ENCODE measurements around the gene HSF2. TPM values are rescaled to one million over a fixed set of nuclear protein-coding genes. Genes with fewer than 3 reads are reported as not detected.

Gene HSF2
- total RNA-seq, 1 experiment from 2014 or later = 19.8 TPM

- Histone ChIP-seq H3K79me2 (ENCODE audit: insufficient read depth, low read length) (no peaks in the 10 kb centered on the region), H3K4me3 (replicated peaks in 1 of 2; ENCODE audit: low read depth in 1 of 2, low read length in 2 of 2) (no peak overlapping the region), H3K9me2 (ENCODE audit: insufficient read depth) (no peaks in the 10 kb centered on the region), H3K36me3 (ENCODE audit: control insufficient read depth in 1 of 2, insufficient read depth in 2 of 2, low read length in 2 of 2) (no peaks in the 10 kb centered on the region), H3K9ac (ENCODE audit: low read length) (no peak overlapping the region), H3K4me2 (ENCODE audit: low read length) (no peak overlapping the region), H4K20me1 (ENCODE audit: insufficient read depth) (no peaks in the 10 kb centered on the region), H3K27me3 (ENCODE audit: insufficient read depth, low read length) (no peaks in the 10 kb centered on the region), H3K27ac (ENCODE audit: low read depth, low read length) (no peak overlapping the region), H3K9me3 (ENCODE audit: control insufficient read depth in 1 of 2, insufficient read depth in 1 of 2, low read depth in 1 of 2, low read length in 2 of 2) (no peaks in the 10 kb centered on the region), H3K4me1 (ENCODE audit: control insufficient read depth in 1 of 2, insufficient read depth in 2 of 2, low read length in 2 of 2) (no peaks in the 10 kb centered on the region), H2AFZ (ENCODE audit: low read depth, low read length, poor library complexity, severe bottlenecking) (no peak overlapping the region)
- ChIA-PET RAD21 (ENCODE audit: low non-redundant PET in 1 of 2, low total read pairs in 2 of 2, uncharacterized antibody in 2 of 2, unreplicated experiment in 2 of 2) (no interaction called here), CTCF (no interaction called here), POLR2A (no interaction called here)
- ATAC-seq (no peak), DNase-seq (ENCODE audit: low read depth, low spot score) (no peak)
- intact Hi-C loops (cut with micrococcal nuclease) = loop anchor here (10.0 kb wide), 1 partner anchor 512 kb away; no protein-coding TSS in a partner anchor
- BruUV-seq (replicated peaks) = no TSS peak
- TF ChIP-seq TCF7L2 (IDR thresholded peaks at IDR 0.05; ENCODE audit: borderline replicate concordance, extremely low read depth, insufficient read depth, insufficient read length) (no peak), FOSL1 (IDR thresholded peaks at IDR 0.05; ENCODE audit: low read depth) (no peak), SP1 (IDR thresholded peaks at IDR 0.05; ENCODE audit: low read depth) (no peak), YY1 (IDR thresholded peaks at IDR 0.05; ENCODE audit: extremely low read depth, insufficient replicate concordance, low read depth, low read length) (no peak), EGR1 (IDR thresholded peaks at IDR 0.05; ENCODE audit: low read depth) (no peak)
Observed at GRCh38 chr6:122367171-122367570, 32.3 kb upstream of the HSF2 start.

- H3K4me2 ChIP-seq (ENCODE audit: low read length) = no peak overlapping the region
- H3K79me2 ChIP-seq (ENCODE audit: insufficient read depth, low read length) = no peaks in the 10 kb centered on the region
- no peaks in the 10 kb centered on the region for H4K20me1 ChIP-seq (ENCODE audit: insufficient read depth)
- no peaks in the 10 kb centered on the region for H3K9me2 ChIP-seq (ENCODE audit: insufficient read depth)
- H3K9me3 ChIP-seq (ENCODE audit: control insufficient read depth in 1 of 2, insufficient read depth in 1 of 2, low read depth in 1 of 2, low read length in 2 of 2) = no peaks in the 10 kb centered on the region
- no peaks in the 10 kb centered on the region for H3K36me3 ChIP-seq (ENCODE audit: control insufficient read depth in 1 of 2, insufficient read depth in 2 of 2, low read length in 2 of 2)
- H3K4me3 ChIP-seq (replicated peaks in 1 of 2; ENCODE audit: low read depth in 1 of 2, low read length in 2 of 2) = no peak overlapping the region
- no peaks in the 10 kb centered on the region for H3K4me1 ChIP-seq (ENCODE audit: control insufficient read depth in 1 of 2, insufficient read depth in 2 of 2, low read length in 2 of 2)
- ChIA-PET CTCF (no interaction called here), RAD21 (ENCODE audit: low non-redundant PET in 1 of 2, low total read pairs in 2 of 2, uncharacterized antibody in 2 of 2, unreplicated experiment in 2 of 2) (no interaction called here), POLR2A (no interaction called here)
- H3K27me3 ChIP-seq (ENCODE audit: insufficient read depth, low read length) = no peaks in the 10 kb centered on the region
- intact Hi-C loops (cut with micrococcal nuclease) = loop anchor here (10.0 kb wide), 1 partner anchor 515 kb away; no protein-coding TSS in a partner anchor
- no peak overlapping the region for H3K27ac ChIP-seq (ENCODE audit: low read depth, low read length)
- no TSS peak for BruUV-seq (replicated peaks)
- DNase-seq (ENCODE audit: low read depth, low spot score) = no peak
- no peak overlapping the region for H3K9ac ChIP-seq (ENCODE audit: low read length)
- no peak for ATAC-seq
- no peak overlapping the region for H2AFZ ChIP-seq (ENCODE audit: low read depth, low read length, poor library complexity, severe bottlenecking)
- TF ChIP-seq SRF (IDR thresholded peaks at IDR 0.05; ENCODE audit: low read depth) = no peak
- no peak for TF ChIP-seq SP1 (IDR thresholded peaks at IDR 0.05; ENCODE audit: low read depth)
- TF ChIP-seq FOSL1 (IDR thresholded peaks at IDR 0.05; ENCODE audit: low read depth) = no peak
- TF ChIP-seq EZH2 (IDR thresholded peaks at IDR 0.05) = no peak
- no peak for TF ChIP-seq MAX (IDR thresholded peaks at IDR 0.05)
- no peak for TF ChIP-seq POLR2AphosphoS5 (IDR thresholded peaks at IDR 0.05; ENCODE audit: low read depth, low read length)
- TF ChIP-seq POLR2A (IDR thresholded peaks at IDR 0.05; ENCODE audit: borderline replicate concordance, extremely low read depth, insufficient read depth, insufficient read length) = no peak
- TF ChIP-seq REST (IDR thresholded peaks at IDR 0.05; ENCODE audit: low read depth) = no peak
- no peak for TF ChIP-seq EGR1 (IDR thresholded peaks at IDR 0.05; ENCODE audit: low read depth)
- no peak for TF ChIP-seq ZFX (IDR thresholded peaks at IDR 0.05)
- no peak for TF ChIP-seq RAD21 (IDR thresholded peaks at IDR 0.05; ENCODE audit: low read depth)
- TF ChIP-seq ATF3 (IDR thresholded peaks at IDR 0.05) = no peak
- TF ChIP-seq CTCF (IDR thresholded peaks at IDR 0.05 in 2 of 3, conservative IDR thresholded peaks at IDR 0.05 in 1 of 3; ENCODE audit: borderline replicate concordance in 1 of 3, insufficient read depth in 1 of 3, low read depth in 2 of 3, low read length in 2 of 3) = no peak
- no peak for TF ChIP-seq ELF1 (IDR thresholded peaks at IDR 0.05; ENCODE audit: borderline replicate concordance, low read depth)
- TF ChIP-seq CBX3 (IDR thresholded peaks at IDR 0.05; ENCODE audit: low read depth) = no peak
Observed at GRCh38 chr6:122369536-122369935, 29.9 kb upstream of the HSF2 start.

All from HCT116 (cell line).